Transverse colon (tissue), 4 donors: Measurements from ENCODE around the gene CRTC1. TPM values are rescaled to one million over a fixed set of nuclear protein-coding genes. Genes with fewer than 3 reads are reported as not detected.

Source experiments
- DNase-seq: peaks from one replicate; pipeline ENCODE4 v3.0.0-alpha.2; 2019
- H3K27ac ChIP-seq, 4 donors: fragments of 200-600 bp; sonication (generic); 2 replicates each; pipeline ENCODE4 v1.5.1; 2016 to 2018; ENCODE audit warnings: inconsistent platforms in 4 of 4
- H3K27me3 ChIP-seq: fragments of 200-600 bp; sonication (generic); 2 replicates; pipeline ENCODE4 v1.5.1; 2017; ENCODE audit warnings: inconsistent platforms
- H3K36me3 ChIP-seq, 4 donors: fragments of 200-600 bp; sonication (generic); 2 replicates each; pipeline ENCODE4 v1.5.1; 2017 to 2019; ENCODE audit warnings: inconsistent platforms in 4 of 4
- H3K4me1 ChIP-seq, 4 donors: fragments of 200-600 bp; sonication (generic); 2 replicates each; pipeline ENCODE4 v1.5.1; 2017 to 2020; ENCODE audit warnings: inconsistent platforms in 4 of 4
- H3K4me3 ChIP-seq, 4 donors: fragments of 200-600 bp; sonication (generic); 1 replicate in 1 of 4; 2 replicates in 3 of 4; pipeline versions ENCODE4 v1.5.1 to v1.6.1; 2017 to 2019; ENCODE audit warnings: inconsistent platforms in 4 of 4
- H3K9me3 ChIP-seq, 2 donors: fragments of 200-600 bp; sonication (generic); 2 replicates each; pipeline ENCODE4 v1.5.1; 2017 to 2019; ENCODE audit warnings: inconsistent platforms in 2 of 2
- EP300 ChIP-seq: sonication (generic); formaldehyde crosslinking; IDR thresholded peaks from one replicate; pipeline ENCODE4 v1.6.1; 2017; ENCODE audit warnings: antibody characterized with exemption, low read depth
- POLR2A ChIP-seq: fragments of 450-650 bp; IDR thresholded peaks from one replicate; pipeline ENCODE4 v1.6.1; 2016; ENCODE audit warnings: antibody characterized with exemption, mild to moderate bottlenecking, moderate library complexity
- POLR2AphosphoS5 ChIP-seq, 3 donors: sonication (generic); formaldehyde crosslinking; IDR thresholded peaks; one replicate each; pipeline ENCODE4 v1.6.1; 2016; ENCODE audit warnings: antibody characterized with exemption in 3 of 3
- WGBS, 2 donors: methylation state at CpG; one replicate each; pipeline ENCODE4 v1.1.5; 2018; ENCODE audit warnings: low coverage in 1 of 2; 5-methylcytosine and 5-hydroxymethylcytosine counted together
- in situ Hi-C, 4 donors: fragments of 200-750 bp; cut with MboI; loops; one replicate each; pipeline versions ENCODE4 v1.15.0 to v1.15.1; 2017; ENCODE audit warnings: low sequenced_read_pairs in 3 of 4, low pct_ligation_motif_present in 1 of 4, low pct_unique_long_range_greater_than_20kb in 1 of 4
- intact Hi-C: fragments of 100-400 bp; cut with DNase I; formaldehyde crosslinking; loops from one replicate; pipeline ENCODE4 v1.15.1; 2023; ENCODE audit warnings: low total_unique reads
- total RNA-seq, 4 donors: library from RNA; depleted of rRNA; stranded (reverse); fragments of >200 nt; gene quantifications; one replicate each; pipeline ENCODE4 v1.1.0, GENCODE V29; 2016
- TF ChIP-seq, protein P1 (sequence below), 5 experiments: fragments of 200-600 bp in 3 of 5; fragments of 450-650 bp in 2 of 5; sonication (generic) in 3 of 5; IDR thresholded peaks; 1 replicate in 2 of 5; 2 replicates in 3 of 5; pipeline ENCODE4 v1.5.1; 2016 to 2017; ENCODE audit warnings: antibody characterized with exemption in 5 of 5, inconsistent platforms in 3 of 5, mild to moderate bottlenecking in 2 of 5, moderate library complexity in 1 of 5

Gene CRTC1
- total RNA-seq, 4 donors from 2014 or later: 6.2 to 17.6 (median 7.7) TPM

GRCh38 chr19:18687740-18688465 is 4.4 kb downstream of the CRTC1 start:
- H3K36me3 ChIP-seq: no peaks in the 10 kb centered on the region
- no peaks in the 10 kb centered on the region for H3K9me3 ChIP-seq
- in situ Hi-C loops: no loop called here
- no peak overlapping the region for H3K27ac ChIP-seq
- intact Hi-C loops: no loop called here
- no peaks in the 10 kb centered on the region for H3K27me3 ChIP-seq
- no peak overlapping the region for H3K4me3 ChIP-seq
- 92% methylated on average over 16 of the region's 16 CpGs; no CpG with 5 or more reads in 1 of the 2 donors for WGBS, 2 donors
- no peak for DNase-seq
- no peak for TF ChIP-seq POLR2AphosphoS5 (IDR thresholded peaks at IDR 0.05)
- TF ChIP-seq, protein P1, sequence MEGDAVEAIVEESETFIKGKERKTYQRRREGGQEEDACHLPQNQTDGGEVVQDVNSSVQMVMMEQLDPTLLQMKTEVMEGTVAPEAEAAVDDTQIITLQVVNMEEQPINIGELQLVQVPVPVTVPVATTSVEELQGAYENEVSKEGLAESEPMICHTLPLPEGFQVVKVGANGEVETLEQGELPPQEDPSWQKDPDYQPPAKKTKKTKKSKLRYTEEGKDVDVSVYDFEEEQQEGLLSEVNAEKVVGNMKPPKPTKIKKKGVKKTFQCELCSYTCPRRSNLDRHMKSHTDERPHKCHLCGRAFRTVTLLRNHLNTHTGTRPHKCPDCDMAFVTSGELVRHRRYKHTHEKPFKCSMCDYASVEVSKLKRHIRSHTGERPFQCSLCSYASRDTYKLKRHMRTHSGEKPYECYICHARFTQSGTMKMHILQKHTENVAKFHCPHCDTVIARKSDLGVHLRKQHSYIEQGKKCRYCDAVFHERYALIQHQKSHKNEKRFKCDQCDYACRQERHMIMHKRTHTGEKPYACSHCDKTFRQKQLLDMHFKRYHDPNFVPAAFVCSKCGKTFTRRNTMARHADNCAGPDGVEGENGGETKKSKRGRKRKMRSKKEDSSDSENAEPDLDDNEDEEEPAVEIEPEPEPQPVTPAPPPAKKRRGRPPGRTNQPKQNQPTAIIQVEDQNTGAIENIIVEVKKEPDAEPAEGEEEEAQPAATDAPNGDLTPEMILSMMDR (IDR thresholded peaks at IDR 0.05): no peak
- no peak for TF ChIP-seq POLR2A
- no peak for TF ChIP-seq EP300
- H3K4me1 ChIP-seq: peaks cover 6 to 12% (median 9%) of the 10 kb centered on the region in 4 donors

DNA sequence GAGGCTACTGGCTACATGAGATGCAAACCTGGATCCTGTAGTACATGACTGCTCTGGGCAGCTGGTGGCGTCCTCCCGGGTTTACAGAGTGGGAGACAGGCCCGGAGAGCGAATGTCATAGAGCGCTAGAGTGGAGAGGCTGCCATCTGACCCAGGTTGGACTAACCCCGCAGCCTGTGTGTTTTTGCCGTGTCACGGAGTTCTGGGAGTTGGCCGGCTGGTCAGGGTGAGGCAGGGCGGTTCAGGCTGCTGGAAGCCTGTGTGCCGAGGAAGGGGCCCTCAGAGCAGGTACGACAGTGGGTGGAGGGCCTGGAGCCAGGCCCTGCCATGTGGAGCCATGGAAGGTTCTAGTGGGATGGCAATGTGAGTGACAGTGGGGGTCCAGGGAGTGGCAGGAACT is 12.5 kb downstream of the CRTC1 start:
- Histone ChIP-seq H3K27me3 (no peaks in the 10 kb centered on the region), H3K4me1 (peaks cover 11 to 23% (median 15%) of the 10 kb centered on the region in 4 donors), H3K4me3 (no peak overlapping the region), H3K36me3 (no peaks in the 10 kb centered on the region), H3K27ac (no peak overlapping the region), H3K9me3 (no peaks in the 10 kb centered on the region)
- TF ChIP-seq, protein P1 (IDR thresholded peaks at IDR 0.05): no peak
- no peak for TF ChIP-seq POLR2AphosphoS5 (IDR thresholded peaks at IDR 0.05)
- TF ChIP-seq POLR2A: no peak
- no peak for TF ChIP-seq EP300
- in situ Hi-C loops: no loop called here
- intact Hi-C loops: no loop called here
- no peak for DNase-seq
- 90% methylated on average over 12 of the region's 12 CpGs; no CpG with 5 or more reads in 1 of the 2 donors for WGBS, 2 donors

DNA sequence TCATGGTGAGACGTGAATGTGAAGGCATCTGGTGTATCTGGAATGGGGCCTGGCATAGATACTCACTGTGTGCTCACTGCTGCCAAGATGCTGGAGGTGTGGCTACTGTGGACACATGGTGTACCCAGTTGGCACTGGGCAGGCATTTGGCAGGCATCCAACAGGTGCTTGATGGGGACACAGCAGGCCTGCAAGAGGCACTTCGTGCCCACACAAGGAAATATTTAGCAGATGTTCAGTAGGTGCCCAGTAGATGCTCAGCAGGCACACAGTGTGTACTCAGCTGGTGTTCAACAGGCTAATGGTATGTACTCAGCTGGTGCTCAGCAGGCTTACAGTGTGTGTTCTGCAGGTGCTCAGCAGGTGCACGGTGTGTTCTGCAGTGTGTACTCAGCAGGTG is 14.2 kb downstream of the CRTC1 start:
- H3K27ac ChIP-seq: no peak overlapping the region
- DNase-seq: peak; percentile 46

More for the DNA sequence above, 14.2 kb downstream of the CRTC1 start:
- H3K4me3 ChIP-seq: no peak overlapping the region
- no peaks in the 10 kb centered on the region for H3K27me3 ChIP-seq
- intact Hi-C loops (no loop called here), in situ Hi-C loops (no loop called here)
- no peak for TF ChIP-seq POLR2AphosphoS5 (IDR thresholded peaks at IDR 0.05)
- TF ChIP-seq POLR2A: no peak
- TF ChIP-seq, protein P1 (IDR thresholded peaks at IDR 0.05): no peak
- no peak for TF ChIP-seq EP300
- H3K9me3 ChIP-seq: no peaks in the 10 kb centered on the region
- WGBS, 2 donors: 62% methylated on average over 3 of the region's 3 CpGs; no CpG with 5 or more reads in 1 of the 2 donors
- H3K36me3 ChIP-seq: no peaks in the 10 kb centered on the region
- peaks cover 13 to 28% (median 19%) of the 10 kb centered on the region in 4 donors for H3K4me1 ChIP-seq
